Omental fat pad (tissue), 4 donors: ENCODE data around the gene CSNK2A3. TPM values are rescaled to one million over a fixed set of nuclear protein-coding genes. Genes with fewer than 3 reads are reported as not detected.

Experiments
- ATAC-seq: fragments of 150-250 bp; one replicate; pipeline ENCODE4 v1.9.1; 2016; ENCODE audit warnings: mild to moderate bottlenecking, moderate library complexity; ENCODE audit not compliant: low FRiP score
- DNase-seq: peaks from one replicate; pipeline ENCODE4 v3.0.0-alpha.2; 2019; ENCODE audit warnings: low spot score
- total RNA-seq, 4 donors: library from RNA; depleted of rRNA; stranded (reverse); fragments of >200 nt; gene quantifications; one replicate each; pipeline ENCODE4 v1.1.0, GENCODE V29; 2016
- TF ChIP-seq, protein P1 (sequence below), 3 donors: fragments of 450-650 bp; IDR thresholded peaks; one replicate each; pipeline ENCODE4 v1.5.1; 2016 to 2017; ENCODE audit warnings: antibody characterized with exemption in 3 of 3, mild to moderate bottlenecking in 3 of 3, moderate library complexity in 2 of 3

The CSNK2A3 gene
- total RNA-seq, 4 donors from 2014 or later = 1.1 to 2.9 (median 1.6) TPM

DNA sequence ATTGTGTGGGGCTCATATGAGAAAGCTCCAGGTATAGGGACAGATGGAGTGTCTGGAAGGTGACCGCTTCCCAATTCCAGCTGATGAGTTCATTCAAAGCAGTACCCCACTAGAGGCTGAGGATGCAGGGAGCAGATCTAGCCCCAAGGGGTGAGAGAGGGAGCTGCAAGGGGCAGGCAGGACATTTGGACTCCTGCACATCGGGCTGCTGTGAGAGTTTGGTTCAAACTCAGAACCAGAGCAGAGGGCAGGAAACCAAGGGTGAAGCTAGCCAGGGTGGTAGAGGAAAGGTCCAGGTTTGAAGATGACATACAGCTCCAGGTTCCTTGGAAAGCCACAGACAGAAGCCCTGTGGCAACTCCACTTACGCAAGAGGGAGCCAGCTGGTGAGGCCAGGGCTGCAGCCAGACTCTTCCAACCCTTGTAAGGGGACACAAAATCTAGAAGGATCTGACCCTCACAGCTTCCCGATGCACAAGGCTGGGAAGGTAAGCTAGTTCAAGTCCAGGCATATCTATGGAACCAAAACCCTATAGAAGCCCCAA is 1.9 kb downstream of the CSNK2A3 start:
- no peak for DNase-seq
- no peak for ATAC-seq
- TF ChIP-seq, protein P1, sequence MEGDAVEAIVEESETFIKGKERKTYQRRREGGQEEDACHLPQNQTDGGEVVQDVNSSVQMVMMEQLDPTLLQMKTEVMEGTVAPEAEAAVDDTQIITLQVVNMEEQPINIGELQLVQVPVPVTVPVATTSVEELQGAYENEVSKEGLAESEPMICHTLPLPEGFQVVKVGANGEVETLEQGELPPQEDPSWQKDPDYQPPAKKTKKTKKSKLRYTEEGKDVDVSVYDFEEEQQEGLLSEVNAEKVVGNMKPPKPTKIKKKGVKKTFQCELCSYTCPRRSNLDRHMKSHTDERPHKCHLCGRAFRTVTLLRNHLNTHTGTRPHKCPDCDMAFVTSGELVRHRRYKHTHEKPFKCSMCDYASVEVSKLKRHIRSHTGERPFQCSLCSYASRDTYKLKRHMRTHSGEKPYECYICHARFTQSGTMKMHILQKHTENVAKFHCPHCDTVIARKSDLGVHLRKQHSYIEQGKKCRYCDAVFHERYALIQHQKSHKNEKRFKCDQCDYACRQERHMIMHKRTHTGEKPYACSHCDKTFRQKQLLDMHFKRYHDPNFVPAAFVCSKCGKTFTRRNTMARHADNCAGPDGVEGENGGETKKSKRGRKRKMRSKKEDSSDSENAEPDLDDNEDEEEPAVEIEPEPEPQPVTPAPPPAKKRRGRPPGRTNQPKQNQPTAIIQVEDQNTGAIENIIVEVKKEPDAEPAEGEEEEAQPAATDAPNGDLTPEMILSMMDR (IDR thresholded peaks at IDR 0.05) = no peak

DNA sequence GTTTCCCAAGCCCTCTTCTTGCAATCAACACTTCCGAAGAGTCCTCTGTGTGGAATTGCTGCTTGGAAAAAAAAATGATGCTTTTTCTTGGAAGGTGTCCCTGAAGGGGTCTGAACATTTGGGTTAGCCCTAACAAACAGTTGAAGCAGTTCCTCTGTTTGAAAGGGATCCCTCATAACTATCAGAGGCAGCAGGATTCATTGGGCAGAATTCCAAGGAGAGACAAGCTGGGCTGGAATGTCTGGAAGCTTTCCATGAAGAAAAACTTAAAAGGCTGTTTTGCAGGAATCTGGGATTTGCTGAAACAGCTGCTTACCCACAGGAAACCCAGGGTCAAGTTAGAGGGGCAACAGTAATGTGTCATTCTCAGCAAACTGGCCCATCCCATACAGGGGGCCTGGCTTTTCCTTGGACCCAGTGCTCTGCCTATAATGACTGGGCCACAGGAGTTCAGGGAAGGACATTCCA is 3.1 kb downstream of the CSNK2A3 start:
- TF ChIP-seq, protein P1 (IDR thresholded peaks at IDR 0.05) = no peak
- DNase-seq = no peak
- peak; percentile 20 for ATAC-seq

DNA sequence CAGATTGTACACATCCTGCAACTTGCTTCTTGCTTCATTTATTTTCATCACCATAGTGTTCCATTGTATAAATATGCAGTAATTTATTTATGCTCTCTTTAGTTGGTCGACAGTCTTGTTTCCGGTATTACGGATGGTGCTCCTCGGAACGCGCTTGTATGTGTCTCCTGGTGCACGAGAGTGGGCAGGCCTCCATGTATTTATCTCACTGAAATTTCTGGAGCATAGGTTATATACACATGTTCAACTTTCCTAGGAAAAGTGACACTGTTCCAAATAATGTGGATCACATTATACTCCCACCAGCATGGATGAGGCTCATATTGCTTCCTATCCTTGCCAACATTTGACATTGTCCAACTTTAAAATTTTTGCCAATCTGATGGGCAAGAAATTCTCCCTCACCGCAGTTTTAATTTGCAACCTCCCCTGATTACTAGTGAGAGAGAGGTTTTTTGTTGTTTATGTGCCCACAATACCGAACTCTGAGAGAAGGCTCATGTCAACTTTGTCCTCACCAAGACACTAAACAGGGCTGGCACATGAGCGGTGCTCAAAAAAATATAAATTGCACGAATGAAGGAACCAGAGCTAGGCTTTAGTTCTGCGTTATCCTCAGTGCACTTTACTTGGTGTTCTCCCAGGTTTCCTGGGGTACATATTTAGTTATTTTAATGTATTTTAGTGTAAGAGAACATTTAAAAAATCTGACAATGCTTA is 3.8 kb downstream of the CSNK2A3 start:
- no peak for ATAC-seq
- DNase-seq = no peak
- TF ChIP-seq, protein P1 (IDR thresholded peaks at IDR 0.05) = no peak

DNA sequence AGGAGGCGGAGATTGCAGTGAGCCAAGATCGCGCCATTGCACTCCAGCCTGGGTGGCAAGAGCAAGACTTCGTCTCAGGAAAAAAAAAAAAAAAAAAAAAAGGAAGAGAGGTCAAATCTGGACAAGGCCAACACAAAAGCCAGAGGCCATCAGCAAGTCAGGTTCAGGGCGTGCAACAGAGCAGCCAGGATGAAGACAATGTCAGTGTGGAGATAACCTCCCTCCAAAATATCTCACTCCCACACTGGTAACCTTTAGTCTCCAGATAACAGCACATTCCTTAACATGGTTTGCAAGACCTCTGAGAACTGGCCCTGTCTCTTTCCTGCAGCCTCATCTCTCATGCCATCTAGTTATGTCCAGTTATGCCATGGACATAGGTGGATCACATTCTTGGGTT is 4.7 kb downstream of the CSNK2A3 start:
- no peak for DNase-seq
- no peak for ATAC-seq
- TF ChIP-seq, protein P1 (IDR thresholded peaks at IDR 0.05) = no peak

DNA sequence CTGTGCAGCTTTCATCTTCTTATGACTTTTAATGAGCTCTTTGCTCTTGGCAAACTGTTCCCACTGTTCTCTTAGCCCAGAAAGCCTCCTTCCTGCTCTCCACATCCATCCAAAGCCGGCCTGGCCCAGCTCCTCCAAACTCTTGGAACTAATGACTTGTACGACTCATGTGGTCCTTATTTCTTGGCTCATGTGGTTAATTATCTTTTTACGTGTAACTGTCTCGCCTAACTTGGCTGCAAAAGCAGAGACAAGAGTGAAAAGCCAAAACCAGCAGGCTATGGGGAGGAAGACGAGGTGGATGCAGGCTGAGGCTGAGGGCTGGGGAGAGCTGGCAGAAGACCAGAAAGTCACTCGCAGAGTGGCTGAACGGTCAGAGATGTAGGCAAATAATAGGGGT is 5.5 kb downstream of the CSNK2A3 start:
- TF ChIP-seq, protein P1 (IDR thresholded peaks at IDR 0.05) = no peak
- ATAC-seq (no peak), DNase-seq (no peak)

DNA sequence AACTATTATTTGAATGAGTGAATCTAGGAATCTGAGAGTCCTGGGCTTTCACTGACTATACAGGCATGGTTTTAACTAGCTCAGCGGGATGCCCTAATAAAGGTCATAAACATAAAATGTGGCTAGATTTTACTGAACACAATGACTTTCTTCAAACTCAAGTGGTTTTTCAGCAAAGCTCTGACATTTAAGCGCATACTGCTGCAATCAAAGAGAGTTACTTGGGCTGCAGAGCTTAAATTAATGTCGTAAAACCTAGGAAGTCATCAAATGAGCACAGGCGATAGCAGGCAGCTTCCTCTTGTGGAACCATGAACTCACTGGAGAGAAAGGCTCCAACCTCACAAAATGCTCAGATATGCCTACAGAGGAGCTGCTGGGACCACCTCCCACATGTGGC is 6.7 kb downstream of the CSNK2A3 start:
- ATAC-seq = no peak
- TF ChIP-seq, protein P1 (IDR thresholded peaks at IDR 0.05) = no peak
- DNase-seq = no peak

DNA sequence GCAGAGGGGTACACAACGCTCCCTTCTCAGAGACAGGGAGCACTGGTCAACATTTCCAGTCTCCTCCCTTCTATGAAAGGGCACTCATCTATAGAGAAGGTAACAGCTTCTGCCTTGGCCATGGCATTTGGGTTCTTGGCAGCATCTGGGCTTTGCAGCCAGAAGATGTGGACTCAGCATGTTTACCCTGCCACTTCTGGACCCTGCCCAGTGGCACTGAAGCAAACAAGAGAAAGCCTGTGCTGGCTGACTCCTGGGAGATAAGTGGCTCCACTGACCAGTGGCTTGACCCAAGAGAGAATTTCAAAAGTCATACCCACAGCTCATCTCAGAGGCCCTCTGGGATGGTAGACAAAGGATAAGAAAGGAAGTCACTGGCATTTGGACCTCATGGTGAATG is 8.0 kb downstream of the CSNK2A3 start:
- DNase-seq (no peak), ATAC-seq (no peak)
- TF ChIP-seq, protein P1 (IDR thresholded peaks at IDR 0.05) = no peak
